ENCODE results near the gene IL22RA1. TPM values are rescaled to one million over a fixed set of nuclear protein-coding genes. Genes with fewer than 3 reads are reported as not detected.

Gene IL22RA1
- total RNA-seq, 1 donor from 2014 or later = not detected

- Histone ChIP-seq H4K20me1 (ENCODE audit: low read depth) (no peaks in the 10 kb centered on the region), H3K4me2 (no peak overlapping the region), H3K79me2 (ENCODE audit: low read depth) (no peaks in the 10 kb centered on the region), H3K36me3 (no peaks in the 10 kb centered on the region), H3K9ac (no peak overlapping the region), H3K9me3 (ENCODE audit: low read depth) (no peaks in the 10 kb centered on the region), H3F3A (ENCODE audit: low read depth) (no peaks in the 10 kb centered on the region), H3K4me3 (no peak overlapping the region), H3K27ac (no peak overlapping the region), H3K27me3 (no peaks in the 10 kb centered on the region), H2AFZ (replicated peaks) (no peak overlapping the region), H3K4me1 (no peaks in the 10 kb centered on the region)
- Mint-ChIP-seq H3K27ac (no peak overlapping the region), H3K9me3 (peaks cover 2% of the 10 kb centered on the region), H3K36me3 (no peaks in the 10 kb centered on the region), H3K4me1 (peaks cover 14% of the 10 kb centered on the region), H3K4me3 (no peak overlapping the region), H3K27me3 (ENCODE audit: insufficient read depth, low read depth) (peaks cover 7% of the 10 kb centered on the region)
- DNase-seq (ENCODE audit: low spot score) = no peak
- TF ChIP-seq EZH2 (IDR thresholded peaks at IDR 0.05) = no peak
- no peak for TF ChIP-seq CTCF (IDR thresholded peaks at IDR 0.05)
- TF ChIP-seq EZH2phosphoT487 (IDR thresholded peaks at IDR 0.05) = no peak
Measured at GRCh38 chr1:24133819-24134218, 9.1 kb downstream of the IL22RA1 start.

DNA sequence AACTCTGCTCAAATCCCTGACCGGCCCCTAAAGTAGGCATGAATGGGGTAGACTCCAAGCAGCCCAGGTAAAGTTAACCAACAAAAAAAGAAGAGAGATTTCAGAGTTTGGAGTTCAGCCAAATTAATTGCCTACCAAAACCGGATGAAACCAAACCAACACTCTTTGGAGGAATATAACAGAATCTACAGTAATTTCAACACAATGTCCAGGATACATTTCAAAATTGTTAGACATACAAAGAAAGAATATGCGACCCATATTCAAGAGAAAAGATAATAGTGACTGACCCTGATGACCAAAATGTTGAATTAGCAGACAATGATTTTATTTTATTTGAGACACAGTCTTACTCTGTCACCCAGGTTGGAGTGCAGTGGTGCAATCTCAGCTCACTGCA lies 12.6 kb downstream of the IL22RA1 start:
- Histone ChIP-seq H2AFZ (replicated peaks) (no peak overlapping the region), H3K4me2 (no peak overlapping the region), H3K4me3 (no peak overlapping the region), H3K27ac (no peak overlapping the region), H3K79me2 (ENCODE audit: low read depth) (no peaks in the 10 kb centered on the region), H3F3A (ENCODE audit: low read depth) (no peaks in the 10 kb centered on the region), H3K4me1 (no peaks in the 10 kb centered on the region), H4K20me1 (ENCODE audit: low read depth) (no peaks in the 10 kb centered on the region), H3K9me3 (ENCODE audit: low read depth) (no peaks in the 10 kb centered on the region), H3K9ac (no peak overlapping the region), H3K27me3 (no peaks in the 10 kb centered on the region), H3K36me3 (no peaks in the 10 kb centered on the region)
- peaks cover 4% of the 10 kb centered on the region for H3K27me3 Mint-ChIP-seq (ENCODE audit: insufficient read depth, low read depth)
- H3K36me3 Mint-ChIP-seq = no peaks in the 10 kb centered on the region
- DNase-seq (ENCODE audit: low spot score) = no peak
- H3K4me1 Mint-ChIP-seq = no peaks in the 10 kb centered on the region
- H3K9me3 Mint-ChIP-seq = peaks cover 2% of the 10 kb centered on the region
- no peak overlapping the region for H3K4me3 Mint-ChIP-seq
- no peak for TF ChIP-seq EZH2phosphoT487 (IDR thresholded peaks at IDR 0.05)
- H3K27ac Mint-ChIP-seq = no peak overlapping the region

DNA sequence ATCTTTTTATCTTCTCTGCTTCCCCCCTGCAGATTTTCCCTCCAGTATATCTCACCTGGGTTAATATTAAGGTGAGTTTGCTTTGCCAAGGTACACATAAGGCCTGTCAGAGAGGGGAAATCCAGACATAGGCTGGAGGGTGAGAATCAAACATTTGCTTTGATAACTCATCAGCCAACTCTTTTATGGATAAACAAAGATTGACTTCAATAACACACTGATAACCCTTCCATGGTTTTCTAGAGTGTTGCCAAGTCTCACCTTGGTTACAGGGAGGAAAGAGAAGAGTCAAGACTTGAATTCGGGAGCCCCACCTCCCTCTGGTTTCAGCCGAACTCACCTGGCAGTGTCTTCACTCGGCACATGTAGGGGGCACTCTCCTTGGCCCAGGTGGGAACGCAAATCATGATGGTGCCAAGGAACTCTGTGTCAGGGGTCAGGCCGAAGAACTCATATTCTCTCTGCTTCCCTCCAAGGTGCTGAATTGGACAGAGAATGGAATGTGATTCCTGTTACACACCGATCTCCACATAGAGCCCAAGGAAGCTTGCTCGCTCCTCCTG lies 15.1 kb downstream of the IL22RA1 start:
- TF ChIP-seq EZH2 (IDR thresholded peaks at IDR 0.05) (no peak), CTCF (IDR thresholded peaks at IDR 0.05) (no peak)
- no peaks in the 10 kb centered on the region for H3K36me3 ChIP-seq
- Mint-ChIP-seq H3K27ac (no peak overlapping the region), H3K9me3 (peaks cover 2% of the 10 kb centered on the region), H3K36me3 (no peaks in the 10 kb centered on the region), H3K4me1 (no peaks in the 10 kb centered on the region), H3K27me3 (ENCODE audit: insufficient read depth, low read depth) (no peaks in the 10 kb centered on the region), H3K4me3 (no peak overlapping the region)
- H4K20me1 ChIP-seq (ENCODE audit: low read depth) = no peaks in the 10 kb centered on the region
- H3F3A ChIP-seq (ENCODE audit: low read depth) = no peaks in the 10 kb centered on the region
- H3K4me2 ChIP-seq = no peak overlapping the region
- H3K4me3 ChIP-seq = no peak overlapping the region
- DNase-seq (ENCODE audit: low spot score) = no peak
- no peaks in the 10 kb centered on the region for H3K27me3 ChIP-seq
- no peak overlapping the region for H3K27ac ChIP-seq
- H2AFZ ChIP-seq (replicated peaks) = no peak overlapping the region
- no peaks in the 10 kb centered on the region for H3K9me3 ChIP-seq (ENCODE audit: low read depth)
- no peak overlapping the region for H3K9ac ChIP-seq
- H3K79me2 ChIP-seq (ENCODE audit: low read depth) = no peaks in the 10 kb centered on the region
- no peaks in the 10 kb centered on the region for H3K4me1 ChIP-seq

GRCh38 chr1:24127134-24127800 lies 15.7 kb downstream of the IL22RA1 start:
- Mint-ChIP-seq H3K4me3 (no peak overlapping the region), H3K36me3 (no peaks in the 10 kb centered on the region), H3K27ac (no peak overlapping the region), H3K27me3 (ENCODE audit: insufficient read depth, low read depth) (no peaks in the 10 kb centered on the region), H3K4me1 (no peaks in the 10 kb centered on the region), H3K9me3 (no peaks in the 10 kb centered on the region)
- no peak overlapping the region for H3K4me2 ChIP-seq
- no peak overlapping the region for H2AFZ ChIP-seq (replicated peaks)
- TF ChIP-seq EZH2phosphoT487 (IDR thresholded peaks at IDR 0.05) (no peak), EZH2 (IDR thresholded peaks at IDR 0.05) (no peak), CTCF (IDR thresholded peaks at IDR 0.05) (no peak)
- no peaks in the 10 kb centered on the region for H4K20me1 ChIP-seq (ENCODE audit: low read depth)
- no peaks in the 10 kb centered on the region for H3K9me3 ChIP-seq (ENCODE audit: low read depth)
- DNase-seq (ENCODE audit: low spot score) = no peak
- H3K27me3 ChIP-seq = no peaks in the 10 kb centered on the region
- no peaks in the 10 kb centered on the region for H3K4me1 ChIP-seq
- H3K4me3 ChIP-seq = no peak overlapping the region
- H3K79me2 ChIP-seq (ENCODE audit: low read depth) = no peaks in the 10 kb centered on the region
- no peaks in the 10 kb centered on the region for H3K36me3 ChIP-seq
- H3K27ac ChIP-seq = no peak overlapping the region
- H3F3A ChIP-seq (ENCODE audit: low read depth) = no peaks in the 10 kb centered on the region
- H3K9ac ChIP-seq = no peak overlapping the region
